8988T (cell line): ENCODE data around the gene STPG3.

Experiments
- DNase-seq: peaks from one replicate; pipeline ENCODE4 v3.0.0; 2011

STPG3 gene

DNA sequence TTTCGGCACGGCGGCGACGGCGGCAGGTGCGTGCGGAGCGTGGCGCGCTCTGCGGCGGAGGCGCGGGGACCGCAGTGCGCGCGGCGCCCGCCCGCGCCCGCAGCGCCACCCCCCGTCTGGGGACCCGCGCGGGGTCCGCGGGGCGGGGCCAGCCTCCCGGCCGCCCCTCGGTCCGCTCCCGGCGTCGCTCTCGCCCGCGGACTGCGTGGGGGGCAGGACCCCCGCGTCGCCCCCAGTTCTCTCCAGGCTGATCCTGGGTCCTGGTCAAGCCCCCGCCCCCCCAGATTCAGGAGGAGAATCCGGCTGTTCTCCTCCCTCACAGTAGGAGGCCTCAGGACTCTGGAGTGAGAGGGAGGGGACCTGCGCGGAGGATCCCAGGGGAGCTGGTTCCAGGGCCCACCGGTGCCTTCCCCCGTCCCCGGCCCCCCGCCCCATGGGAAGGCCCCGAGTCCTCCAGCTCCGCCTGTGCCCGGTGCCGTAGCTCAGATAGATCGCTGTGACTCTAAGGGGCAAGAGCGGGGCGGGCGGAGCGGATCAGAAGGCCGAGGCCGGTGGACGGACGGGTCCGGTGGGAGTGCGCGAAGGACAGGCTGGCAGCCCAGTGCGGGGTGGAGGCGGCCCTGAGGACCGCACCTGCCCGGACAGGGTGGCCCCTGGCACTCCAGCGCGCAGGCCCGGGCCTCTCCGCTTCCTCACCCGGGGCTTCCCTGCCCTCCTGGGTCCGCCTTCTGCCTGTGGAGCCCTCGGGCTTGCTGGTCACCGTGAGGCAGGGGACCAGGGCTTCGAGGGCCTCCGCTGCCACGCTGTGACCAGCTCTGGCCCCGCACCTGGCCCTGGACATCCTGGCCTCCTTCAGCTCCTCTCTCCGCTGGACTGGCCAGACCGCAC is 28.7 kb upstream of the STPG3 start, which contains the start of gene RNF208:
Gene RNF208, minus strand, starts transcription at position 51 of the 888 bp plus-strand sequence. CDS start 1,028 bp downstream, outside the sequence.
- DNase-seq, result no peak

DNA sequence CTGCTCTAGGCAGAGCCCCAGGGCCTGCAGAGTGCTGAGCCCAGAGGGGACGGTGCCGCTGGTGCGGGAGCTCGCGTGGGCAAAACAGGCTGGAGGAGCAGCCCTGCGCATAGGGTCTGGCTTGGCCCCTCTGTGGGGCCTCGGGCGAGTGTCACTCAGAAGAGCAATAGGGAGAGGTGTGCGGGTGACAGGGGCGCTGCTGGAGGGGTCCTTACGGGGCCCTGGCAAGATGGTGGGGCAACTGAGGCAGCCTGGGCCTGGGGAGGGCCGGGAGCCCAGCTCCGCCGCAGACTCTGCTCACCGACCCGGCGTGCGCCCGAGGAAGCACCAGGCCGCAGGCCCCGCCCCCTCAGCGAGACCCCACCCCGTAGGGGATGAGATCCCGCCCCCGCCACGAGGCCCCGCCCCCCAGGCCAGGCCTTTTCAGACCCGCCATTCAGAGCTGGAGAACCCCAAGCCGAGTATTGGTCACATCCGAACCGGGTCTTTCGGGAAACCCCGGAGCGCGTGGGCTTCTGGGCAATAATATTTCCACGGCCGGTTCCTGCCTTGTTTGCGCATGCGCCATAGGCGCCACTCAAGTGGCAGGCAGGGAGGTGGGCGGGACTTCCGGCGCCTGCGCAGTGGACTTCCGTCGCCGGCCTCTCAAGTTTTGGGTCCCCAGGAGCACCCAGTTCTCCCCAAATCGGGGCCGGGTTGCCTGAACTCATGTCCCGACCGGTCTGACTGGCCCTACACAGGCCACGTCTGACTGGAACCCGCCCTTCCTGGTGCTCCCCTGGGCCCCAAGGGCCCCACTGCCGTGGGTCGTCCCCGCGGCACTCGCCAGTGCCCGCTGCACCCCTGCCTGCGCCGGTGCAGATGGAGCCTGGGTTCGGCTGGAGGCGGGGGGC is 27.8 kb upstream of the STPG3 start:
- peak; percentile 99 for DNase-seq

DNA sequence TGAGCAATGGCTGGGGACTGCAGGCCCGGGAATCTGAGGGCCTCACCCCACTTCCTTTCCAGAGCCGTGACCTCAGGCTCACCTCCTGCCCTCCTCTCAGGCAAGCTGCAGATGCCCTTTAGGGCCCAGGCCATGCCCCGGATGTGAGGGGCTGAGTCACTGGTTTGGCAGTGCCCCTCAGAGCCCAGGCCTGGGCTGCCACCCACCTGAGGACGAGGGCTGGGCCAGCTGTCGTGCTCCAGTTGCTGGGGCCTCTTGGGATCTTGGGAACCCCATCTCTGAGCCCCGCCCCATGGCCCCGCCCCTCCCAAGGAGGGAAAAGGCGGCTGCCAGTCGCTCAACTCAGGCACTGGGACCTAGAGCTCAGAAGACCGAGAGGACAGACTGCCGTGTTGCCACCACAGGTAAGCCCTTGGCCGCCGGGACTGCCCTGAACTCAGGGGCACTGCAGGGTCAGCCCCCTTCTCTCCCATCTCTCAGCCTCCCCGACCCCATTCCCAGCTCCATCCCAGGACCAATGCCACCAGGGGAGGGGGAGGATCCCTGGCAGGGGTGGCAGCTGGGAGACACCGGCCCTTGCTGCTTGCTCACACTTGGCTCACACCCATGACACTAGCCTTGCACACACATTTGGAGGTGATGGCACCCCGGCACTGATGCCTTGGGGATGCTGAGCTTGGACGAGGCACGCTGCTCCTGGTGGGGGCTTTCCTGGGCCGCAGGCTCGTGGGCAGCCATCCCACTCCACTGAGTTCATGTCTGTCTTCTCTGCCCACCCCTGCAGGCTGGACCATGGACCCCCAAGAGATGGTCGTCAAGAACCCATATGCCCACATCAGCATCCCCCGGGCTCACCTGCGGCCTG is 26.0 kb upstream of the STPG3 start, which contains the start of gene CYSRT1:
Gene CYSRT1, plus strand, starts transcription at position 345 of the 865 bp plus-strand sequence. Its CDS starts 448 bp downstream, at position 793.
- no peak for DNase-seq

DNA sequence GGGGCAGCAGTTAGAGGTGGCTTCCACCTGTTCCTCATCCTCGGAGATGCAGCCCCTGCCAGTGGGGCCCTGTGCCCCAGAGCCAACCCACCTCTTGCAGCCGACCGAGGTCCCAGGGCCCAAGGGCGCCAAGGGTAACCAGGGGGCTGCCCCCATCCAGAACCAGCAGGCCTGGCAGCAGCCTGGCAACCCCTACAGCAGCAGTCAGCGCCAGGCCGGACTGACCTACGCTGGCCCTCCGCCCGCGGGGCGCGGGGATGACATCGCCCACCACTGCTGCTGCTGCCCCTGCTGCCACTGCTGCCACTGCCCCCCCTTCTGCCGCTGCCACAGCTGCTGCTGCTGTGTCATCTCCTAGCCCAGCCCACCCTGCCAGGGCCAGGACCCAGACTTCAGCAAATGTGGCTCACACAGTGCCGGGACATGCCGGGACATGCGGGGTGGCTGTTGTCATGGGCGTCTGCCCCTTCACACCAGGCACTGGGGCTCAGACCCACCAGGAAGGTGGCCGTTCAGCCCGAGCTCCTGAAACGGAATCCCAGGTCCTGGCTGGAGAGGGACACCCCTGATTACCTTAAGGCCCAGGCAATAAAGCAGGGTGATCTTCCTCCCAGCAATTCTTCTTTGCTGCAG is 25.3 kb upstream of the STPG3 start:
- DNase-seq, result no peak

DNA sequence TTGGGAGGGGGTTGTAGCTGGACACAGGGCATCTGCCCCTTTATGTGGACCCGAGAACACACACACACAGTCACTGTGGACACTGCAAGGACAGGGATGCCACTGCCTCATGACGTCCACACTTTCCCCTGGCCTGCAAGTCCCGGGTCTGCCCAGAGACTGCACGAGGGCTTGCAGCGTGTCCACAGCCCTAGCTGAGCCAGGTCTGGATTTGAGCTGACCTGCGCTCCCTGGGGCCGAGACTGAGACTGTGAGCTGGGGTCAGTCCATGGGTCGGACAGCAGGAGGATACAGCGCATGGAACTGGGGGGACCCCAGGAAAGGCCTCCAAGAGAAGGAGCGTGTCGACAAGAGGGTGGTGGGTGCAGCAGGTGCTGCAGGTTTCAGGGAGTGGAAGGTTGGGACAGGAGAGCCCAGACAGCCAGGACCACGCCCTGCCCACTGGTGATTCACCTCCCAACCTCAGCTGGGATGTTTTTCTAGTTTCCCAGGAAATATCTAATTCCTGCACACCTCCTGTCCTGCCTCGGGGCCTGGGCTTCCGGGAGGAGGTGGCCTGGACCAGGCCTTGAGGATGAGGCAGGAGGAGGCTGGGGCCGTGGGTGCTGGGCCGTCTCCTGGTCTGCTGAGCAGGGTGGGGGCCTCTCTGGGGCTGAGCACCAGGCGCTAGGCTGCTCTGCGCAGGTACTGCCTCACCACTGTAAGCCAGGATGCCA is 24.6 kb upstream of the STPG3 start:
- DNase-seq, result no peak

DNA sequence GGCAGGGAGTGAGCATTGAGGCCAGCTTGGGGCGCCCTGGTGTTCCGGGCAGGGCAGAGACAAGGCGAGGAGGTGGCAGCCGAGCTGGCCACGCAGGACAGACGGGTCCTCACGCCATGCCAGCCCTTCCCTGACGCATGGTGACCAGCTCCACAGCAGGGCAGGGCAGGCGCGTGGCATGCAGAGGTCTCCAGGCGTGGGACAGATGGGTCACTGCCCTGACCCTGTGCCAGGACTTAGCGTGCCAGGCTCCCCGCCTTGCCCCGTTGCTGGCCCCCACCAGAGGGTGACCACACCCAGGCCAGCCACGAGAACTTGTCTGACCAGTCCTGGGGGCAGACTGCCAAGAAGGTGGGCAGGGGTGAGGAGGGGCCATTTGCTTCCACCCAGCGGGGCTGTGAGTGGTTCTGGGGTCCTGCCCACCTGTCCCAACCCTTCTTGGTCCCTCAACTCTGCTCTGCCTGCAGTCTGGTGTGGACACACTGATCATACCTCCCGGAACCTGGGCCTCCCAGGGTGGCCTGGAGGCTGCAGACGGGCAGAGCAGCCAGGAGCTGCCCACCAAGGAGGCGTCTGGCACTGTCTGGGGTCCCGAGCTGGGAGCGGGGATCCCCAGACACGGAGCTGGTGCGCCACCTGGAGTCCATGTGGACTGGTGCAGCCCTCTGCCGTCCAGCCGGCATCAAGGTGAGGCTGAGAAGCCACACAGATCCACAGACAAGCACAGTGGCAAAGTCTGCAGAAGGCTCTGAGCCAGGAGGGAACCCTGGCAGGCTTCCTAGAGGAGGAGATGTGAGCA is 23.8 kb upstream of the STPG3 start, which contains the start of gene RNF224:
Gene RNF224, plus strand, starts transcription at position 449 of the 799 bp plus-strand sequence. CDS start 834 bp downstream, outside the sequence.
- DNase-seq, result peak; percentile 98

DNA sequence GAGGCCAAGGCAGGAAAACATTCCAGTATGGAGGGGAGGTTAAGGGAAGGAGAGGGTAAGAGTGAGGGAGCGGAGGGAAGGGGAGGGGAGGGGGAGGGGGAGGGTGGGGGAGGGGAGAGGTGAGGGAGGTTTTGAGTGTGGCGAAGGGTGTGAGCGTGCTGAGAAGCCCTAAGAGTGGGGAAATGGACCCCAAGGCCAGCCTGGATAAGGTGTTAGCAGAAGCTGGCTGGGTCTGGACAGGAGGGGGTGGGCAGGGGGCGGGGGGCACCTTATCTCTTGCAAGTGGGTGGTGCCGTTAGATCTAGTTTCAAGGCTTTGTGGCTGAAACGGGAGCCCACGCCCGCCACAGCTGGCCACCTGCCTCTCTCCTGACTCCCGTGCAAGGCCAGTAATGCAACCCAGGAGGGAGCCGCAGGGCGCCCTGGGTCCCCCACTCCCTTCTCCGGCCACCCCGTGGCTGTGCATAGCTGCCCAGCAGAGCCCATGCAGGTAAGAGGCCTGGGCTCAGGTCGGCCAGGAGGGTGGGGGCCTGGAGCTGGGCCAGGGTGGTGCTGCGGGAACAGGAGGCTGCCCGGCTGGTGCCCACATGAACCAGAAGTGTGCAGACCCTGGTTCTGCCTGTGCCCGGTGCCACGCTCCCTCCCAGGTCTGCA is 23.1 kb upstream of the STPG3 start:
- no peak for DNase-seq

DNA sequence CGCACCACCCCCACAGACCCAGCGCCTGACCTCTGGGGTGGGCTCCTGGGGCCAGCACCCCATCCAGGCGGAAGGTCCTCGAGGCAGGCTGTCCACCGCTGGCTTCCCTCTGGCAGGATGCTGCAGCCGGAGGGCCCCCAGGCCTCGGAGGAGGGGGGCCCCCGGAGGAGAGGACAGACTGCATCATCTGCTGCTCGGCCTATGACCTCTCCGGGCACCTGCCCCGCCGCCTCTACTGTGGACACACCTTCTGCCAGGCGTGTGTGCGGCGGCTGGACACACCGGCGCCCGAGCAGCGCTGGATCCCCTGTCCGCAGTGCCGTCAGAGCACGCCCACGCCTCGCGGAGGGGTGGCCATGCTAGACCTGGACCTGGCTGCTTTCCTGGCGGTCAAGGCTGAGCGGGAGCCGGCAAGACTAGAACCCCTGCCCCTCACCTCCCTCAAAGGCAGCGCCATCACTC is 22.5 kb upstream of the STPG3 start:
- DNase-seq, result no peak

DNA sequence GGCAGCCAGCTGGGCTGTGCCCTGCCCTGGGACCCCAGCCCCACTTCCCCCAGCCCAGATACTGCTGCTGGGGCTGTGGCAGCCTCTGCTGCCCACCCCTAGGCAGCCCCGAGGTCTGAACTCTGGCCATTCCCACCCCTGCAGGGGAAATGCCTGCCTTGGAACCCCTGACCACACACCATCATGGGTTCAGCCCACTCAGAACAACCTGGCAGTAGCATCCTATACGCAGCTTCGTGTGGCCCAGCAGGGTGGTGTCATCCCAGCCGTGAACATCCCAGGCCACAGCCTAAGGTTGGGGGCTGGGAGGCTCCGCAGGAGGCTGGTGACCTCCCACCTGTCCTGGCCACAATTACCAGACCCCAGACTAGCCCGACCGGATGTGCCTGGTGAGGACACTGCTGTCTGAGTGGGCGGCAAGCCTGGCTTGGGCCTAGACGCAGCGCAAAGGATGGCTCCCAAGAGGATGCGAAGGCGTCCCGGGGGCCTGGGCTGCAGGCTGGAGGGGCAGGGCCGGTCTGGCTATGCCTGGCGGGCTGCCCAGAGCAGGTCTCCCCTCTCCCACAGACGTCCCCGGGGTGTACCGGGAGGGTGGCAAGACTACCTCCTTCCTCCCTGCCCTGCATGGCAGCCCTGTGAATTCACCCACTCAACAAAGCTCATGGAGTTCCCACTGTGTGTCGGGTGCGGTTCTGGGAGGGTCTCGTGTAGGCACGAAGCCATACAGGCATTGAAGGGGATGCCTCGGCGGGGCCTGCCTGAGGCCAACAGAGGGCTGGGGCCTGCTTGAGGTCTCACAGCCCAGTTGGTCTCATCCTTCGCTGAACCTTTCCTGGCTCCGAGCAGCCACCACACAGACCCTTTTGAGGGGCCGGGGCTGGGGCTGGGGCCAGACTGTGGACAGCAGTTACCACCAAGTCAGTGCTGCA is 21.9 kb upstream of the STPG3 start:
- no peak for DNase-seq

DNA sequence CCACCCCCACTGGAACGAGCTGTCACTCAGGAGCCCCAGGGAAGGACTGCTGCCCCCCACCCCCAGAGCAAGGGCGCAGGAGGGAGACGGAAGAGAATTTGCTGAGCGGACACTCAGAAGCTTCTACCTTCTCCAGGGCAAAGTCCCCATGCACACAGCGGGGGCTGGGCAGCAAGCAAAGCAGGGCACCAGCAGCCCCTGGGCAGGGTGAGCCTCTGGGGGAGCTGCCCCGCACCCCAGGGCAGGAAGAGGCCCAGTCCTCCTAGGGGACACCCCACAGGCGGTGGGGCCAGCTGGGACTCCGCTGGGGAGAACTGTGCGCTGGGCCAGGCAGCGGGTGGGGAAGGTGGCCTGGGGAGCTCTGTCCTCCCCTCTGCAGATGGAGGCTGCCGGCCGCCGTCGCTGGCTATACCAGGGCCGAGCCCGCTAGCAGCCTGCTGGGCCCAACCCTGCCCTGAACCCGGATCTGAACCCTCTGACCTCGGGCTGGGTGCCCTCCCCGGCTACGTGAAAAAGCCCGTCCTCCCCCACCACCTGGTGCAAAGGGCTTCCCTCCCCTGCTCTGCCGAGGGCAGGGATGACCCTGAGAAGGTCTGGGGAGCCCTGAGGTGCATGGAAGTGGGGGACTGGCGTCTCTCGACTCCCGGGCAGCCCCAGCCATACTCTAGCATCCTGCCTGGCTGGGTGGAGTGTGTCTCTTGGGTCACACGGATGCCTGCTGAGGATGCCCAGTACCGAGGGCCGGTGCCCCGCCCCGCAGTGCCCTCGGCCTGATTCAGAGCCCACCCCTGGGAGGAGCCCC is 21.0 kb upstream of the STPG3 start:
- no peak for DNase-seq

DNA sequence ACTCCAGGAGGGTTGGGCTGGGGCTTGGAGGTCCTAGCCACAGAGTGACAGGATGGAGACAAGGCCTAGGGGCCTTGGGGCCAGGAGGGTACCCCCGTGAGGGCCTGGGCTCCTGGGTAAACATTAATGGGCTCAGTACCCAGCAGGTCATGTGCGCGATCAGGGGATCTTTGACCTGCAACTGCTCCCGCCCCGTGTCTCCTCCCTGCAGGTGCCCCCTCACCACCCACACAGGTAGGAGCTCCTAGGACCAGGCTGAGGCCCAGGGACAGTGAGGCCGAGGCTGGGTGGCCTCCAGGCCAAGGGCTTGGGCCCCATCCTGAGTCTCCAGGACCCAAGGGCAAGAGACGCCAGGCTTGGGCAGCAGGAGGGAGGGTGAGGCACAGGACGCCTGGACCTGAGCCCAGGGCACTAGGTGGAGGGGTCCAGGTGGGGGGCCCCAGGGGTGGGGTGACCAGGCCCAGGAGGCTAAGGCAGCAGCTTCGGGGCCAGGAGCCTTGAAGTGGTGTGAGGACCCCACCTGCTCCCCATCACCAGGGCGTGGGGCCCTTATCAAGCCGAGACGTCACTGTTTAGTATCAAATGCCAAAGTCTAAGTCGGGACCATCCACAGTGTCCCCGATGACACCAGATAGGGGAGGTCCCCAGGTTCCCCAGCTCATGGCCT is 20.2 kb upstream of the STPG3 start, which contains the start of gene SLC34A3:
Gene SLC34A3, plus strand, starts transcription at position 197 of the 667 bp plus-strand sequence. CDS start 802 bp downstream, outside the sequence.
- no peak for DNase-seq

DNA sequence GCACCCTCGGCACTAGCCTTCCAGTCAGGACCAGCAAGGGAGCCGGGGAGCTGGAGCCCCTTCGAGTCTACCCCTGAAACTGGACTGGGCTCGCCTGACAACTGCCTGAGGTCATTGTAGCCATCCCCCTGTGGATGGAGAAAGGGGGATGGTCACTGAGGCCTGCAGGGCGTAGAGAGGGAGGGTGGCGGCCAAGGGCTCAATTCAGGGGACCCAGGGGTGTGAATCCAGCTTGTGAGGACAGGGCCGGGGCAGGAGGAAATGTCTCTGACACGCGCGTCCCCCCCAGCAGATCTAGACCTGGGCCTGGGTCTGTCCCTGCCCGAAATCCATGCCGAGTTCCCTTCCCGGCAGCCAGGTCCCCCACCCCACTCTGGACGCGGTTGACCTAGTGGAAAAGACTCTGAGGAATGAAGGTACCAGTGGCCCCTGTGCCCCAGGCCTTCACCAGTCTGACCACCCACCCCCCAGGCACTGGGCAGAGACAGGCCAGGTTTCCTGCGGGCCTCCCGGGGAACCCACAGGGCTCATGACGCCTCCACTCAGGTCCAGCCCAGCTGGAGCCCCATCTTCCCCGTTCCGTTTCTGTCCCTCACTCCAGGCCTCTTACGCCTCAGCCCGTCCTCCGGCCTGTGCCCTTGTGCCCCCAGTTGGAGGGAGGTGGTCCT is 19.6 kb upstream of the STPG3 start:
- no peak for DNase-seq

DNA sequence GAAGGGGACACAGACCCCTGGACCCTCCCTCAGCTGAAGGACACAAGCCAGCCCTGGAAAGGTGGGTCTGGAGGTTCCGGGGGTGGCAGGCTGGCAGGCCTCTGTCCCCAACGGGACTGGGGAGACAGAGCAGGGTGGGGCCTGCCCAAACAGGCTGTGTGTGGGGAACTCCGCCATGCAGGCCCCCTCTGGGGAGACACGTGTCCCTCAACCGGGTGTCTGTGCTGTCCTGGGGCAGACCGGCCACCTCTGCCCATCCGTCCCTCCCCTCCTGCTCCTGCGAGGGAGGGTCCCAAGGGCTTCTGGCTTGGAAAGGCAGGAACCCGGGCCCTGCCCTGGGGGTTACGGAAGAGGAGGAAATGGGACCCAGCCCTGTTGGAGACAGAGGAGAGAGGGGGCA is 19.0 kb upstream of the STPG3 start:
- DNase-seq, result no peak

DNA sequence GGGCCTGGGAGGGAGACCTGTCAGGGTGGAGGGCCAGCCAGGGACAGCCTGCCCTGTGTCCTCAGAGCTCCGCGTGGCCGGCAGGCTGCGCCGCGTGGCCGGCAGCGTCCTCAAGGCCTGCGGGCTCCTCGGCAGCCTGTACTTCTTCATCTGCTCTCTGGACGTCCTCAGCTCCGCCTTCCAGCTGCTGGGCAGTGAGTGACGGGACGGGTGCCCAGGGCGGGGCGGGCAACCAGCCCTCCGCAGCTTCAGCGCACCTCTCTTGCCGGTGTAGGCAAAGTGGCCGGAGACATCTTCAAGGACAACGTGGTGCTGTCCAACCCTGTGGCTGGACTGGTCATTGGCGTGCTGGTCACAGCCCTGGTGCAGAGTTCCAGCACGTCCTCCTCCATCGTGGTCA is 18.6 kb upstream of the STPG3 start:
- DNase-seq, result no peak

DNA sequence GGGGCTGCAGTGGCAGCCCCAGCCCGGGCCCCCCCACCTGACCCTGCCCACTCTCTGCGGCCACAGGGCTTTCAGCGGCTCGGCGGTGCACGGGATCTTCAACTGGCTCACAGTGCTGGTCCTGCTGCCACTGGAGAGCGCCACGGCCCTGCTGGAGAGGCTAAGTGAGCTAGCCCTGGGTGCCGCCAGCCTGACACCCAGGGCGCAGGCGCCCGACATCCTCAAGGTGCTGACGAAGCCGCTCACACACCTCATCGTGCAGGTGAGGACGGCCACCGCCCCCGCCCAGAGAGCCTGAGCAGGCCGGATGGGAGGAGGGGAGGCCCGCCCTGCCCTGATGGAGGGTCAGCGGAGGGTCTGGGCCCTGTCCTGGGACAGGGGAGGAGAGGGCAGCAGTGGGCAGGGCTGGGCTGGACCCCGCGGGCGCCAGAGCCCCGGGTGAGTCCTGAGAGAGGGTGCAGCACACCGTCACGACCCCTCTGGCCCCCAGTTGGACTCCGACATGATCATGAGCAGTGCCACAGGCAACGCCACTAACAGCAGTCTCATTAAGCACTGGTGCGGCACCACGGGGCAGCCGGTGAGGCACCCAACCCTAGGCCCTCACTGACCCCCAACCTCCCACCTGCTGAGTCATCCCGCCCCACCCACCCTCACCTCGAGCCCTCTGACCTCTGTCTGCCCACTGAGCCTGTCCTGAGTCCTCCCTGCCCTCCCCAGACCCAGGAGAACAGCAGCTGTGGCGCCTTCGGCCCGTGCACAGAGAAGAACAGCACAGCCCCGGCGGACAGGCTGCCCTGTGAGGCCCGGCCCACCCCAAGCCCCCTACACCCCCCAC is 17.7 kb upstream of the STPG3 start:
- DNase-seq, result no peak
